H9 (cell line): Measurements from ENCODE around the gene PTPN11. TPM values are rescaled to one million over a fixed set of nuclear protein-coding genes. Genes with fewer than 3 reads are reported as not detected.

ENCODE experiments used
- DNase-seq: peaks from one replicate; pipeline ENCODE4 v3.0.0-alpha.2; 2017
- H2AFZ ChIP-seq: one replicate; pipeline ENCODE4 v1.6.1; 2013; ENCODE audit warnings: mild to moderate bottlenecking, low read length, control low read depth, moderate library complexity
- H2AK5ac ChIP-seq: 2 replicates; pipeline ENCODE4 v1.6.1; 2013; ENCODE audit warnings: low read length, control low read depth, mixed read lengths; ENCODE audit not compliant: insufficient read length
- H2BK120ac ChIP-seq: one replicate; pipeline ENCODE4 v1.6.1; 2013; ENCODE audit warnings: low read depth, mild to moderate bottlenecking, low read length, control low read depth, inconsistent platforms; ENCODE audit not compliant: poor library complexity, severe bottlenecking
- H2BK12ac ChIP-seq: 2 replicates; pipeline ENCODE4 v1.6.1; 2013; ENCODE audit warnings: low read length, control low read depth, mixed read lengths, low read depth; ENCODE audit not compliant: insufficient read length
- H2BK15ac ChIP-seq: 2 replicates; pipeline ENCODE4 v1.6.1; 2013; ENCODE audit warnings: low read depth, low read length, control low read depth
- H2BK20ac ChIP-seq: one replicate; pipeline ENCODE4 v1.6.1; 2013; ENCODE audit warnings: low read depth, mild to moderate bottlenecking, low read length, control low read depth, inconsistent platforms; ENCODE audit not compliant: poor library complexity, severe bottlenecking
- H2BK5ac ChIP-seq: 2 replicates; pipeline ENCODE4 v1.6.1; 2013; ENCODE audit warnings: low read length, control low read depth, mixed read lengths; ENCODE audit not compliant: insufficient read length
- H3K14ac ChIP-seq: 2 replicates; pipeline ENCODE4 v1.6.1; 2013; ENCODE audit warnings: low read length, control low read depth; ENCODE audit not compliant: insufficient read depth
- H3K18ac ChIP-seq: 2 replicates; pipeline ENCODE4 v1.6.1; 2013; ENCODE audit warnings: low read depth, mild to moderate bottlenecking, mixed read lengths, low read length, control low read depth; ENCODE audit not compliant: insufficient read length
- H3K23ac ChIP-seq: 2 replicates; pipeline ENCODE4 v1.6.1; 2013; ENCODE audit warnings: low read length, control low read depth, mixed read lengths, low read depth; ENCODE audit not compliant: insufficient read length
- H3K23me2 ChIP-seq: 2 replicates; pipeline ENCODE4 v1.6.1; 2013; ENCODE audit warnings: low read depth, mild to moderate bottlenecking, mixed read lengths, low read length, control low read depth; ENCODE audit not compliant: insufficient read length, poor library complexity, severe bottlenecking
- H3K27ac ChIP-seq: 2 replicates; pipeline ENCODE4 v1.5.1; 2013; ENCODE audit warnings: low read length, control low read depth, mixed read lengths, low read depth; ENCODE audit not compliant: insufficient read length
- H3K27me3 ChIP-seq: 2 replicates; pipeline ENCODE4 v1.6.1; 2013; ENCODE audit warnings: low read length, control low read depth, inconsistent platforms; ENCODE audit not compliant: insufficient read depth
- H3K4ac ChIP-seq: 2 replicates; pipeline ENCODE4 v1.6.1; 2013; ENCODE audit warnings: low read depth, mild to moderate bottlenecking, control low read depth, inconsistent platforms, low read length, moderate library complexity
- H3K4me1 ChIP-seq: 2 replicates; pipeline ENCODE4 v1.6.1; 2013; ENCODE audit warnings: low read length, control low read depth, inconsistent platforms; ENCODE audit not compliant: insufficient read depth
- H3K4me2 ChIP-seq: 2 replicates; pipeline ENCODE4 v1.6.1; 2013; ENCODE audit warnings: low read length, control low read depth, mixed read lengths; ENCODE audit not compliant: insufficient read length, insufficient read depth
- H3K56ac ChIP-seq: 2 replicates; pipeline ENCODE4 v1.6.1; 2013; ENCODE audit warnings: low read depth, mild to moderate bottlenecking, mixed read lengths, low read length, control low read depth; ENCODE audit not compliant: insufficient read length
- H3K79me1 ChIP-seq: 2 replicates; pipeline ENCODE4 v1.6.1; 2013; ENCODE audit warnings: low read depth, mild to moderate bottlenecking, moderate library complexity, low read length, control low read depth, inconsistent platforms; ENCODE audit not compliant: insufficient read depth, poor library complexity, severe bottlenecking
- H3K79me2 ChIP-seq: 2 replicates; pipeline ENCODE4 v1.6.1; 2013; ENCODE audit warnings: low read length, control low read depth, inconsistent platforms; ENCODE audit not compliant: insufficient read depth
- H3K9ac ChIP-seq: 2 replicates; pipeline ENCODE4 v1.6.1; 2013; ENCODE audit warnings: low read length, control low read depth, mixed read lengths; ENCODE audit not compliant: insufficient read length; ENCODE audit errors: extremely low read depth
- H3K9me3 ChIP-seq: one replicate; pipeline ENCODE4 v1.6.1; 2013; ENCODE audit warnings: low read depth, low read length, inconsistent platforms; ENCODE audit not compliant: control insufficient read depth
- H3T11ph ChIP-seq: one replicate; pipeline ENCODE4 v1.6.1; 2013; ENCODE audit warnings: mild to moderate bottlenecking, low read length, control low read depth, inconsistent platforms
- H4K20me1 ChIP-seq: one replicate; pipeline ENCODE4 v1.6.1; 2013; ENCODE audit not compliant: control insufficient read depth, insufficient read length, insufficient read depth
- H4K5ac ChIP-seq: 2 replicates; pipeline ENCODE4 v1.6.1; 2013; ENCODE audit warnings: low read depth, mild to moderate bottlenecking, mixed read lengths, low read length, control low read depth; ENCODE audit not compliant: insufficient read length
- H4K8ac ChIP-seq: replicated peaks from 2 replicates; pipeline ENCODE4 v1.6.1; 2013; ENCODE audit warnings: low read length, control low read depth, mixed read lengths, low read depth; ENCODE audit not compliant: insufficient read length
- H4K91ac ChIP-seq: 2 replicates; pipeline ENCODE4 v1.6.1; 2013; ENCODE audit warnings: low read depth, mild to moderate bottlenecking, moderate library complexity, mixed read lengths, low read length, control low read depth; ENCODE audit not compliant: insufficient read length
- H3K27ac Mint-ChIP-seq, 3 experiments: 2 replicates in 2 of 3; 3 replicates in 1 of 3; pipeline ENCODE4 v1.8.0; 2020 to 2021; ENCODE audit warnings: mixed read lengths in 3 of 3, mild to moderate bottlenecking in 1 of 3, moderate library complexity in 1 of 3
- H3K27me3 Mint-ChIP-seq: 2 replicates; pipeline ENCODE4 v1.8.0; 2021; ENCODE audit warnings: low read depth, mild to moderate bottlenecking, moderate library complexity, mixed read lengths
- H3K36me3 Mint-ChIP-seq, 3 experiments: 2 replicates in 2 of 3; 3 replicates in 1 of 3; pipeline ENCODE4 v1.8.0; 2020 to 2021; ENCODE audit warnings: low read depth in 3 of 3, mixed read lengths in 3 of 3; ENCODE audit not compliant: insufficient read depth in 1 of 3
- H3K4me1 Mint-ChIP-seq, 2 experiments: 2 replicates each; pipeline ENCODE4 v1.8.0; 2020; ENCODE audit warnings: mixed read lengths in 2 of 2
- H3K4me3 Mint-ChIP-seq, 2 experiments: 2 replicates in 1 of 2; 3 replicates in 1 of 2; pipeline ENCODE4 v1.8.0; 2020 to 2021; ENCODE audit warnings: mild to moderate bottlenecking in 2 of 2, mixed read lengths in 2 of 2, moderate library complexity in 1 of 2
- H3K9me3 Mint-ChIP-seq, 2 experiments: 2 replicates in 1 of 2; 3 replicates in 1 of 2; pipeline ENCODE4 v1.8.0; 2020; ENCODE audit warnings: mild to moderate bottlenecking in 2 of 2, mixed read lengths in 2 of 2, moderate library complexity in 1 of 2
- WGBS: extraction: QIAGEN DNeasy Blood & Tissue Kit; methylation state at CpG from one replicate; pipeline ENCODE4 v1.1.7; 2013; ENCODE audit warnings: missing lambda C conversion rate, low lambda C conversion rate, mixed read lengths; ENCODE audit not compliant: insufficient read length; ENCODE audit errors: extremely low coverage; 5-methylcytosine and 5-hydroxymethylcytosine counted together
- total RNA-seq: library from RNA; stranded (reverse); gene quantifications from 2 replicates; pipeline ENCODE4 v1.2.1, GENCODE V29; 2021
- TF ChIP-seq, protein P1 (sequence below): fragments of 200-600 bp; sonication (generic); conservative IDR thresholded peaks from 3 replicates; pipeline ENCODE4 v1.8.0; 2021; ENCODE audit warnings: antibody characterized with exemption, mild to moderate bottlenecking

PTPN11 gene
- total RNA-seq, 1 experiment from 2014 or later = 112 TPM

DNA sequence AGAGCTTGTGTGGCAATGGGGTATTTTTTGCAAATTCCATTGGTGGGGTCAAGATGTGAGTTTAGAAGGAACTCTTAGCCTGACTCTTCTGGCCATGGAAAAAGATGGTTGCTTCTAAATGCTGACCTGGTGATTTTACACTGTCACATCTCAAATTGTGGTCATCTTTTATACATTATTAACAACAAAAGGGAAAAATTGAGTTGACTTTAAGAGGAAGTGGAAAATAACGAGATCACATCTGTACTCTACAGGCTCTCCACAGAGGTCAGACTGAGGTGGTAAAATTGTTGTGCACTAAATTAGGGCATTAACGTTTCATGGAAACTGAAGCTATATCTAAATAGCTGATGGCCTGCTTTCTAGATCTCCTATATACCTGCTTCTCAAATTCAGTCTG lies 44.7 kb downstream of the PTPN11 start:
- TF ChIP-seq, protein P1, sequence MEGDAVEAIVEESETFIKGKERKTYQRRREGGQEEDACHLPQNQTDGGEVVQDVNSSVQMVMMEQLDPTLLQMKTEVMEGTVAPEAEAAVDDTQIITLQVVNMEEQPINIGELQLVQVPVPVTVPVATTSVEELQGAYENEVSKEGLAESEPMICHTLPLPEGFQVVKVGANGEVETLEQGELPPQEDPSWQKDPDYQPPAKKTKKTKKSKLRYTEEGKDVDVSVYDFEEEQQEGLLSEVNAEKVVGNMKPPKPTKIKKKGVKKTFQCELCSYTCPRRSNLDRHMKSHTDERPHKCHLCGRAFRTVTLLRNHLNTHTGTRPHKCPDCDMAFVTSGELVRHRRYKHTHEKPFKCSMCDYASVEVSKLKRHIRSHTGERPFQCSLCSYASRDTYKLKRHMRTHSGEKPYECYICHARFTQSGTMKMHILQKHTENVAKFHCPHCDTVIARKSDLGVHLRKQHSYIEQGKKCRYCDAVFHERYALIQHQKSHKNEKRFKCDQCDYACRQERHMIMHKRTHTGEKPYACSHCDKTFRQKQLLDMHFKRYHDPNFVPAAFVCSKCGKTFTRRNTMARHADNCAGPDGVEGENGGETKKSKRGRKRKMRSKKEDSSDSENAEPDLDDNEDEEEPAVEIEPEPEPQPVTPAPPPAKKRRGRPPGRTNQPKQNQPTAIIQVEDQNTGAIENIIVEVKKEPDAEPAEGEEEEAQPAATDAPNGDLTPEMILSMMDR = no peak
- H3K4me1 ChIP-seq = no peaks in the 10 kb centered on the region
- H2BK5ac ChIP-seq = no peak overlapping the region
- no peak overlapping the region for H3K27ac ChIP-seq
- no peak overlapping the region for H3K4ac ChIP-seq
- Mint-ChIP-seq H3K4me1 (peaks cover 0 to 3% of the 10 kb centered on the region in 2 experiments; a peak in 2 of 4 replicates), H3K9me3 (no peaks in the 10 kb centered on the region), H3K4me3 (no peak overlapping the region), H3K36me3 (peaks cover 4 to 41% (median 16%) of the 10 kb centered on the region in 3 experiments; a peak in 5 of 7 replicates), H3K27ac (no peak overlapping the region), H3K27me3 (no peaks in the 10 kb centered on the region)
- no peak for DNase-seq
- no peak overlapping the region for H2AK5ac ChIP-seq
- no peak overlapping the region for H3K56ac ChIP-seq
- no peak overlapping the region for H4K8ac ChIP-seq
- H3K9me3 ChIP-seq = no peaks in the 10 kb centered on the region
- no peak overlapping the region for H4K5ac ChIP-seq
- no peak overlapping the region for H2BK12ac ChIP-seq
- H3K4me2 ChIP-seq = no peak overlapping the region
- no peaks in the 10 kb centered on the region for H4K20me1 ChIP-seq
- no peaks in the 10 kb centered on the region; the same call in 1 of the 2 replicates for H3K79me2 ChIP-seq
- H3K79me1 ChIP-seq = no peaks in the 10 kb centered on the region
- WGBS = no CpG with 5 or more reads among the region's 2 CpGs
- H3K18ac ChIP-seq = no peak overlapping the region
- no peak overlapping the region for H2BK120ac ChIP-seq
- no peak overlapping the region for H4K91ac ChIP-seq
- H3K9ac ChIP-seq = no peak overlapping the region
- no peaks in the 10 kb centered on the region for H3K23me2 ChIP-seq
- H2BK15ac ChIP-seq = no peak overlapping the region
- no peaks in the 10 kb centered on the region; the same call in 1 of the 2 replicates for H3K27me3 ChIP-seq
- H3T11ph ChIP-seq = no peak overlapping the region
- H2AFZ ChIP-seq = no peak overlapping the region
- no peak overlapping the region for H3K14ac ChIP-seq
- H2BK20ac ChIP-seq = no peak overlapping the region
- H3K23ac ChIP-seq = no peak overlapping the region
